VCaP (cell line): ENCODE data around the gene CTRB1.

Experiments used
- H3K27ac ChIP-seq: fragments of 450-650 bp; 2 replicates; pipeline ENCODE4 v1.5.1; 2017
- CTCF ChIP-seq: fragments of 450-650 bp; conservative IDR thresholded peaks from 2 replicates; pipeline ENCODE4 v1.5.1; 2017; ENCODE audit warnings: mild to moderate bottlenecking, moderate library complexity

The CTRB1 gene

GRCh38 chr16:75225678-75226515 is 7.1 kb downstream of the CTRB1 start:
- H3K27ac ChIP-seq: no peak overlapping the region
- no peak for TF ChIP-seq CTCF

- TF ChIP-seq CTCF: no peak
- H3K27ac ChIP-seq: no peak overlapping the region
These were observed 8.0 kb downstream of the CTRB1 start for GRCh38 chr16:75226550-75227360.

GRCh38 chr16:75227361-75228142 is 8.8 kb downstream of the CTRB1 start:
- TF ChIP-seq CTCF: no peak
- no peak overlapping the region for H3K27ac ChIP-seq

GRCh38 chr16:75228143-75228976 is 9.6 kb downstream of the CTRB1 start:
- no peak overlapping the region for H3K27ac ChIP-seq
- TF ChIP-seq CTCF: no peak

- no peak overlapping the region for H3K27ac ChIP-seq
- TF ChIP-seq CTCF: no peak
These were observed 10.6 kb downstream of the CTRB1 start for GRCh38 chr16:75229172-75230031.

GRCh38 chr16:75230471-75231110 is 11.8 kb downstream of the CTRB1 start:
- no peak for TF ChIP-seq CTCF
- H3K27ac ChIP-seq: no peak overlapping the region
